Midbrain (tissue), 1 donor: Measurements from ENCODE around the gene ATP6V0E2.

Source experiments
- DNase-seq: peaks from one replicate; lab custom pipeline; 2025; lab: John Stamatoyannopoulos, UW

The ATP6V0E2 gene

DNA sequence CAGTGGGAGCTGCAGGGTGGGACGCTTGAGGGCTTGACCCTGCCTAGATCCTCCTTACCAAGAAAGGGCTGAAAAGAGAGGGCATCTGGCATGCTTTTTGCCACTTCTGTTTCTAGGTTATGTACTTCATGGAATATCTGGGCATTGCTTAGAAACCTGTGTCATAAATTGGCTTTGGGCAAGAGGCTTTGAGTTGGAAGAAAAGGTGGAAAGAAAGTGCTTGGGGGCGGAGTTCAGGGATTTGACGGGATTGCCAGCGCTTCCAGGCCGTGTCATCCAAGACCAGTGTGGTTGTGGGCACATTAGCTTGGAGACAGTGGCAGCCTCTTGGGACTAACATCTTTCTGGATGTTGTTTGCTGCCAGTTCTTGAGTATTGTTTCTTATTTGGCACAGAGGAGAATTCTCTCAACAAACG is 34.8 kb upstream of the ATP6V0E2 start:
- peak; percentile 6 for DNase-seq

DNA sequence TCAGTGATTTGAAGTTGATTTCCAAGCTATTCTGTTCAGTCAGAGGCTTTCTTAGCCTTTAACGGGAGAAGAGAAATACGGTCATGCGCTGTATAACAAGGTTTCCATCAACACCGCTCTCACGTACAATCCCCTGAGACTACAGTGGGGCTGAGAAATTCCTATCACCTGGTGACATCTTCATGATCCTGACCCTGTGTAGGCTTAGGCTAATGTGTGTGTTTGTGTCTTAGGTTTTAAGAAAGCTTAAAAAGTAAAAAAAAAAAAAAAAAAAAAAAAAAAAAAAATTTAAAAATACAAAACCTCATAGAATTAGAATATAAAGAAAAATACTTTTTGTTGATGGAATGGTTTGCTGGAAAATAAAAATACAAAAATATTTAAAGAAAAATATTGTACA is 33.8 kb upstream of the ATP6V0E2 start:
- no peak for DNase-seq

DNA sequence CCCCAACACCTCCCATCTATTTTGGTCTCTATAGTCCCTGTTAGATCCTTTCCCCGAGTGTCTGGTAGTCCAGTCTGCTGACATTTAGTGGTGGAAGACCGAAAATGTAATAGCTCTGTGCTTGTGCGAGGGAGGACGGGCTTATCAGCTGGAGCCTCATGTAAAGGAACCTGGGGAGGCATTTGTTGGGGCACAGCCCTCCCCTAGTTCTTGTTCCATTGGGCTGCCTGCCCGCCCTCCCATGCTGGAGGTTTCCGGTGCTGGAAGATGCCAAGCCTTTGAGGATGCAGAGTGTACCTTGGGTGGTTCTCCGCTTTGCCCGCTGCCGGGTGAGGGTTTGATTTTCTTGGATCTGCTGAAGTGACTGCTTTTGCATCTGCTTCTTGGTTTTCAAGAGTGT is 30.2 kb upstream of the ATP6V0E2 start:
- no peak for DNase-seq

DNA sequence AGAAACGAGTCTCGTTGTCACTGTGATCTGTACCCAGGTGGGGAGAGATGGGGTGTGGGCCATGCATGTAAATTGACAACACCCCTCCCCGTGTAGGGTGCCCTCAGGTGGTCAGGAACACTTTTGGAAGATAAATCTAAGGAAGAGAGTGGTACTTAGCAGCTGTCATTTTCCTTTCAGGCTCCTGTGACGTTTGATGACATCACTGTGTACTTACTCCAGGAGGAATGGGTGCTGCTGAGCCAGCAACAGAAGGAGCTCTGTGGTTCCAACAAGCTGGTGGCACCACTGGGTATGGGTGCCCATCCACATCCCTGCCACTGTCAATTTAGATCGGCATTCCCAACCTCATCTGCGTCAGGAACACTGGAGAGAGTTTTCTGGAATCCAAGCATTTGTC is 29.3 kb upstream of the ATP6V0E2 start:
- no peak for DNase-seq

DNA sequence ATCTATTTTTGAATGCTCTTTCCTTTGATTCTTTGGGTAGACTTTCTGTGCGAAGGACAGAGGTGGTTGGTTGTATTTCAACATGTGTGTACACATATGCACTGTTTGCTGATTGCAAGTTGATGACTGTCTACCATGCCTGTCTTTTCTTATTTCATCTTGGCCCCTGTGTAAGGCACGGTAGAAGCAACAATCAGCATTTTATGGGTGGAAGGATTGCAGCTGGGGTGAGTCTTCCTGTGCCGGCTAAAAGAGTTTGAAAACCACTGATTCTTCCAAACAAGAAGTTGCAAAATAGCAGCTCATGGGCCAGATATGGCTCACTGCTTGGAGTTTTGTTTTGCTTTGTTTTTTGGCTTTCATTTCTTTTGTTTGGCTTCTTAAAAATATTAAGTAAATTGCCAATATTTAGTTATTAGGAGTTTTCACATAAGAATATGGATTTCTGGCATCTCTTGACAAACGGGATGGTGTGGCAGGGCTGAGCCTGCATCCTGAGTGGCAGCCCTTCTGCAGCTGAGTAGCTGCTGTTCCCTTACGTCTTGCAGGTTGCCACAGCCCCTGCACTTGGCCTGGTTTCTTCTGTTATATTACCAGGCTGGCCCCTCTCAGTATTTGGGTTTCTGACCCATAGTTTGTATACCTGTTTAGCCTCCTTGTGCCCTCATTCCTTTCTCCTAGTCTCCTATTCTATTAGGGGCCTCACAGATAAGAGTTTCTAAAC is 28.4 kb upstream of the ATP6V0E2 start:
- no peak for DNase-seq

DNA sequence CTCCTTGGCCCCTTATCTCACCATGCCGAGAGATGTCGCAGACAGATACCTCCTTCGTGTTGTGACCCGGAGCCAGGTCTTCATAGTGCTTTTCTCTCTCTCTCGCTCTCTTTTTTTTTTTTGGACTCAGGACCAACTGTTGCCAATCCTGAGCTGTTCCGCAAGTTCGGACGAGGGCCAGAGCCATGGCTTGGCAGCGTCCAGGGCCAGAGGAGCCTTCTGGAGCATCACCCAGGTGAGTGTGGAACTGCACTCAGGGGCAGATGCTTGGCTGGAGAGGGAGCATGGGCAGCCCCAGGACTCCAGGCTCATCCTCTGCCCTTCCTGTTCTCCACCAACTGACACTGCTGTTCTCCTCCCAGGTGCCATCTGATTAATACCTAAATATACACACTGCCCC is 27.7 kb upstream of the ATP6V0E2 start:
- no peak for DNase-seq

DNA sequence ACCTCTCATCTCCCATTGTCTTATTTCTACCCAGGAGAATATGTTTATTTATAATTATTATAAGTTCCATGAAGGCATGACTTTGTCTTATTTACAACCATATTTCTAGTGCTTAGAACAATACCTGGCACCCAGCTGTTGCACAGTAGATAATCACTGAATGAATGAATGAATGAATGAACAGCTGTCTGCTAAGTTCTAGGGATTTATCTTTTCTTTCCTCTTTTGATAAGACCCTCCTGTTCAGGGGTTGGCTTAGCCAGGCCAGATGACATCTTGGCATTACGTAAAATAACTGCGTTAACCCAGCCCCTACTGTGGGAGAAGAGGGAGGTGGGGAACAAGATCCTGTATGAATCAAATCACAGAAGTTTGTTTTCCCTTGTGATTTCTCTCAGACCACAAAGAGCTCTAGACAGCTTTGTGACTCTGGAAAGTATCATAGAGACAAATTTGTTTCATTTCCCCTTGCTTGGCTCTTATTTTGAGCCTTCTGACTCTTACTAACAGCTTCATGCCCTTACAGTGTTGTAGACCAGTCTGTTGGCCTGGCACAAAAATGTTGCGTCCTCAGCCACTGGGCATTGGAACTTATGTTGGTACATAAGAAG is 27.2 kb upstream of the ATP6V0E2 start:
- DNase-seq = no peak

DNA sequence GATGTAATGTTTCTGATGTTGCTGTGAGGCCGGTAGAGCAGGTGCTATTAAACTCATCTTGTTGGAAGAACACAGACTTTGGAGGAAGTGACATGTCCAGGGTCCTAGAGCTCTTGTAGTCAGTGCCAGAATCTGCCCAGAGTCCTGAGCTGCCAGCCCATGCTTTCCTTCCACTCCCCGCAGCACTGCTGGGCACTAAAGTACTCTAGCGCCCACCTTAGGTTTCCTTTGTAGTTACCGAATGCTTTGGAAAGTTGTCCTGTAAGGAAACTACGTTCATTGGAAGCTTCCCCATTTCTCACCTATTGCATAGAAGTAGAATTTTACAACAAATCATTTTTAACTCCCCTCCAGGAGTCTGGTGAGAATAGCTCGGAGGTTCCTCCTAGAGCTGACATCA is 24.6 kb upstream of the ATP6V0E2 start:
- no peak for DNase-seq

DNA sequence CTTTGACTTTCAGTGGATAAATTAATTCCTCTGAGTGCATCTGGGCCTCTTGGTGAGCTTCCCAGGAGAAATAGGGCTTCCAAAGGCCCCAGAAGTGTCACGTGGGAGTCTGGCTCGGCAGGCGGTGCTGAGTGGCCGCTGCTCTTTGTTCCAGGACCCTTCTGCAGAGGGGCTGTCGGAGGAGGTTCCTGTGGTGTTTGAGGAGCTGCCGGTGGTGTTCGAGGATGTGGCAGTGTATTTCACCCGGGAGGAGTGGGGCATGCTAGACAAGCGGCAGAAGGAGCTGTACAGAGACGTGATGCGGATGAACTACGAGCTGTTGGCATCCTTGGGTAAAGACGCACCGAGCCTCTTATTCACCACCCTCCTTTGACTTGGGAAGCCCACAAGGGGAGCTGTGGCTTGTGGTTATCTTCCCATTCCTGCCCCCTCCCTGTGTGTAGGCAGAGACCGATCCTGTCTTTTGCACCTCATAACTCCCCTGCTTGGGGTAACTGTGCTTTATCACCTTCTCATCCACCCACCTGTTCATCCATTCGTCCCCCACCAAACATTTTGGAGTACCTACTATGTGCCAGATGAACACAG is 23.7 kb upstream of the ATP6V0E2 start:
- DNase-seq = peak; percentile 32

DNA sequence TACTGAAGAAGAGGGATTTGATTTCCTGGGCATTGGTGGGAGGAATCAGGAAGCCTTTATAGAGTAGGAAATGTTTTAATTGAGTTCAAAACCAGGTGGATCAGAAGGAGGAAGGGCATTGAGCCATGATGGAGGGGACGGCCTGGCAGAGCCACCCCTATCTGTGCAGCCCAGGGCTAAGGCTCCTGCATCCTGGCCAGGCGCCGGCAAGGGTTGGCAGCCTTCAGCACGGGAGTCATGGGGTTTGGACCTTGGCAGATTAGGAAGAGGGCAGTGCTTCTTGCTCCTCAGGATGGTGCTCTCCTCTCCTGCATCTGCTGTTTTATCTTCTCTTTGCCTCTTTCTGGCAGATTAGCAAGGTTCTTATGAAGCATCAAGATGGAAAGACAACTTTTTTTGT is 23.1 kb upstream of the ATP6V0E2 start:
- DNase-seq = peak; percentile 22

DNA sequence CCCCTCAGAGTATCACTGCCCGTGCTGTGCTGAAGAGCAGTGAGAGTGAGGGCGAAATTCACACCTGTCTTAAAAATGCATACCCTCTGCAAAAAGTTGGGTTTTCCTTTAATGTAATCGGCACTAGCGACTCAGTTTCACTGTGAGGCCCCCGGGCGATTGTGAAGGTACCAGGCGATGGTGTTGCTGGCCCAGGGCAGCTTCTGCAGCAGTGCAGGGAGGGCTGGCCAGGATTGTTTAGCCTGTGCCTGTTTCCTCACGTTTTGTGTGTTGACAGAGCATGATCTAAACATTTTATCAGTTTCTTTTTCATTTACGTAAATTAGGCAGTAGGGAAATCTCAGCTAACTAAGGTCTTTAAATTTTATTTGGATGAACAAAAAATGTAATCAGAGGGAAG is 22.3 kb upstream of the ATP6V0E2 start:
- no peak for DNase-seq

DNA sequence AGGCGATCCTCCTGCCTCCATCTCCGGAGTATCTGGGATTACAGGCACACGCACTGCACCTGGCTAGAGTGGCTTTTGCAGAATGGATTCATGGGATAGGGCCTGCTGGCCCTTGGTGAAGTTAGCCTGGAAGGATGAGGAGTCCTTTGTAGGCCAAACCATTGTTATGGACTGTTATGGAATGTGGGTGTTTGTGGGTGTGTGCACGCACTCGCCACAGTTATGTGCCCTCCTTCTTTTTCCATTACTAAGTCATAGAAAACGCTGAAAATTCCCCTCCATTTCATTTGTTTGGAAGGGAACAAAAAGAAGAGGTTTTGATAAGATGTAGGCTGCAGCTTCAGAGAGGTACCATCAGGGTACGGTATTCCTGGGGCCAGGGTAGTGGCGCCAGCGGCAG is 20.6 kb upstream of the ATP6V0E2 start:
- DNase-seq = no peak

DNA sequence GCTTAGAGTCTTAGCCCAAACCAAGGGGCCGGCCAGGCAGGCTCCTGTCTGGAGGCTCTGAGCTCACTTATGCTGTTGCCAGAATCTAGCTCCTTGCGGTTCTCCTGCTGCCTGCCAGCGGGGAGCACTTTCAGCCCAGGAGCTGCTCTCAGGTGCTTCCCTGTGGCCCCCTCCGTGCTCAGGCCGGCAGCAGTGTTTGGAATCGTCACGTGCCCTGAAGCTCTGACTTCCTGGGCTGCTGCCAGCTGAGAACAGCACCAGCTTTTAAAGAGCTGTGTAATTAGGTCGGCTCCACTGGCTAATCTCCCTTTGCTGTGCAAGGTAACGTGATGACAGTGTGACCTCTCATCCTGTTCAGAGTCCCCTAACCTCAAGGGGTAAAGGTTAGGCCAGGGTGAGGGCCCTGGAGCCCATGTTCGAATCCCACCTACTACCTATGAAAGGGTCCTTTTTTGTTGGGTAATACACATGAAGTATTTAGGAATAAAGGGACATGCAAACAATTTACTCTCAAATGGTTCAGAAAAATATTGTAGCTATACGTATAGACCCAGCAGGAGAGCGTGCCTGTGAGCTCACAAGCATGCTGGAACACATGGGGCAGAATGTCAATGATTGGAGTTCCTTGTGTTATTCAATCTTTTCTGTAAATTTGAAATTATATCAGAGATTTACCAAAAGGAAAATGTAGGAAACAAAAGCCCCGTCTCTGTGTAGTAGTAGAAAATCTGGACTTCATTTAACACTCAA is 19.0 kb upstream of the ATP6V0E2 start:
- DNase-seq = peak; percentile 57

DNA sequence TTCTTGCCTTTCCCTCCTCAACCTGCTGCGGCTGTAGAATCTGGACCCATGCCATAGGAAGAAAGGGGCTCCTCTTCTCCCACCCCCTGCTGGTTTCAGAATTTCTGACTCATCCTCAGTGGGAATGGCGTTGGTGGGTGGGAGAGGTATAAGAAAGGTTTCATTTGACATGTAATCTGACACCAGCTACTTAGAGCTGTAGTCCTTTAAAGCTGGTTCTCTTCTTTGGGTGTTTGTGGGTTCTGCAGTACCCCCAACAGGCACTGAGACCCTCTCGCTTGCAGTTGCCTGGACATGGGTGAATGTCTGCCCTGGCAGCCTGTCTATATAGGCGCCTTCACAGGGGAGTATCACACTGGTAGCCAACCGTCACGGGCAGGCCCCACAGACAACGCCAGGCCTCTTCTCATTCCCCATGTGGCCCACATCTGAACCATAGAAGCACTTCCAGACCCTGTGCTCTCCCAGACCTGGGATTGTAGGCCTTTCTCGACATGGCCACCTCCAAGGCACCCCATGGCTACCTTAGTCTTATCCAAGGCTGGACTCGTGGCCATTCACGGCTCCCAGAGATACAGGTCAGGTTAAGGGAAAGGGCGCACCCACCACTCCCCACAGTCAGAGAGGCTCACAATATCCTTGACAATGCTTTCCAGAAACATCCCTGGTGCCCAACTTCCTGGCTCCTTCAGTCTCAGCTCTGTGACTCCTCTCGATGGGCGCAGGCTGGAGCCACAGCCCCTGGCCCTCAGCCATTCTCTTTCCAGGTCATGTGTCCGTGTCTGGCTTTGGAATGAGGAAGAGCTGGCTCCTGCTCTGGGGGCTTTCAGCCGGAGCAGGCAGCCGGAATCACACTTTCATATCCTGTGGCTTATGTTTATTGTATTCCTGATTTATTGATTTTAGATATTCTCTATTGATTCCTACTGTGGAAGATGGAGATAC is 18.1 kb upstream of the ATP6V0E2 start:
- no peak for DNase-seq

DNA sequence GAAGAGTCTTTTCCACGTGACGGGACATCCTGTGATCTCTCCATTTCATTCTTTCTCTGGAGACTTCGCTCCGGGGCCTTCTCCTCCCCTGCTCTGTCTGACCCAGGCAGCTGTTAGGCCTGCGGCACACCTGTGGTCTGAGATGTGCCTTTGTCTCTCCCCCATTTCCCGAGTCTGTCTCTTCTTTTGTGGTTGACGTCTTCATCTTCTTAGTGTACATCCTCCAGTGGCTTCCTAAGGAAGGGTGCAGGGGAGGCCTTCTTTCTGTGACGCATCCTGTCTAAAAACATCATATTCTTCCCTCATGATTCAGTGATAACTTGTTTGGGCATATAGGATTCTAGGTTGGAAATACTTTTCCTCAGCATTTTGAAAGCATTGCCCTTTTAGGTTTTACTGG is 17.2 kb upstream of the ATP6V0E2 start:
- no peak for DNase-seq

DNA sequence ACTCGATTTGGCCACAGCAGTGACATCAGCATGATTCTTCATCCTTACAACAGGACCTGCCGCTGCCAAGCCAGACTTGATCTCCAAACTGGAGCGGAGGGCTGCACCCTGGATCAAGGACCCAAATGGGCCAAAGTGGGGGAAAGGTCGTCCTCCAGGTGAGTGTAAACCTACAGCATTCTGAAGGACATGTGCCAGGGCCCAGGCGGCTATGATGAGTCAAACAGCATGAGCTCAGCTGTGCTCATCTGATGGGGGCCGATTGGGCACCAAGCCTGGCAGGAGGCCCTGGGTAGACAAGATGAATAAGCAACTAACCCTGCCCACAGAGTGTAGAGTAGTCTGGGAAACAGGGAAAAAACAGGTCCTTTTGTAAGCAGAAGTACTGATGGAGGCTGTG is 14.4 kb upstream of the ATP6V0E2 start:
- no peak for DNase-seq

DNA sequence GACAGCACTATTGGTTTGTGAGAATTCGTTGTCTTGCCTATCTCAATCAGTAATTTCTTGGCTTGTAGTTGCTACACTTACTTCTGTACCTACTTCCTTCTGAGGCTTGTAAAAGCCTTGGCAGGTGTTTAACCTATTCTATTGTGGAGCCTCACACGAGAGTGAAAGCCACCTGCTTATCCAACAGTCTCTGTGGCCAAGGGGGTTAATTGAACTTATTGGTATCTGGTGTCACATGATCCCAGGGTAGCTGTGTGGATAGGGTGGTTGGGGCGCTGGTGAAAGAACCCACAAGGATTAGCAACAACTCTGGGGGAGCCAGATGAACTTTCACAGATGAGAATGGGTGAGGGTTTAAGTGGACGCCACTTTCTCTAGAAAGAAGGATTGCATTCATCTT is 13.9 kb upstream of the ATP6V0E2 start:
- no peak for DNase-seq

DNA sequence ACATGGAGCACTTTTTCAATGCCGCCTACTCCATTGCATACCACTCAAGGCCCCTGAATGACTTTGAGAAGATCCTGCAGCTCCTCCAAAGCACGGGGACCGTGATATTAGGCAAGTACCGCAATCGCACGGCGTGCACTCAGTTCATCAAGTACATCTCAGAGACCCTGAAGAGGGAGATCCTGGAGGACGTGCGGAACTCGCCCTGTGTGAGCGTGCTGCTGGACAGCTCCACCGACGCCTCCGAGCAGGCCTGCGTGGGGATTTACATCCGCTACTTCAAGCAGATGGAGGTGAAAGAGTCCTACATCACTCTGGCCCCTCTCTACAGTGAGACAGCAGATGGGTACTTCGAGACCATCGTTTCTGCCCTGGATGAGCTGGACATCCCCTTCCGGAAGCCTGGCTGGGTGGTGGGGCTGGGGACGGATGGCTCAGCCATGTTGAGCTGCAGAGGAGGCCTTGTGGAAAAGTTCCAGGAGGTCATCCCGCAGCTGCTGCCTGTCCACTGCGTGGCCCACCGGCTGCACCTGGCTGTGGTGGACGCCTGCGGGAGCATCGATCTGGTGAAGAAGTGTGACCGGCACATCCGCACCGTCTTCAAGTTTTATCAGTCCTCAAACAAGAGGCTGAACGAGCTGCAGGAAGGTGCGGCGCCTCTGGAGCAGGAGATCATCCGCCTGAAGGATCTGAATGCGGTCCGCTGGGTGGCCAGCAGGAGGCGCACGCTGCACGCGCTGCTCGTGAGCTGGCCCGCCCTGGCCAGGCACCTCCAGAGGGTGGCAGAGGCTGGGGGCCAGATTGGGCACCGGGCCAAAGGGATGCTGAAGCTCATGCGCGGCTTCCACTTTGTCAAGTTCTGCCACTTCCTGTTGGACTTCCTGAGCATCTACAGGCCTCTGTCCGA is 12.7 kb upstream of the ATP6V0E2 start:
- DNase-seq = no peak

DNA sequence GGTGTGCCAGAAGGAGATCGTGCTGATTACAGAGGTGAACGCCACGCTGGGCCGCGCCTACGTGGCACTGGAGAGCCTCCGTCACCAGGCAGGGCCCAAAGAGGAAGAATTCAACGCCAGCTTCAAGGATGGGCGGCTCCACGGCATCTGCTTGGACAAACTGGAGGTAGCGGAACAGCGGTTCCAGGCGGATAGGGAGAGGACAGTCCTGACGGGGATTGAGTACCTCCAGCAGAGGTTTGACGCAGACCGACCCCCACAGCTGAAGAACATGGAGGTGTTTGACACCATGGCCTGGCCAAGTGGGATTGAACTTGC is 12.1 kb upstream of the ATP6V0E2 start:
- no peak for DNase-seq

DNA sequence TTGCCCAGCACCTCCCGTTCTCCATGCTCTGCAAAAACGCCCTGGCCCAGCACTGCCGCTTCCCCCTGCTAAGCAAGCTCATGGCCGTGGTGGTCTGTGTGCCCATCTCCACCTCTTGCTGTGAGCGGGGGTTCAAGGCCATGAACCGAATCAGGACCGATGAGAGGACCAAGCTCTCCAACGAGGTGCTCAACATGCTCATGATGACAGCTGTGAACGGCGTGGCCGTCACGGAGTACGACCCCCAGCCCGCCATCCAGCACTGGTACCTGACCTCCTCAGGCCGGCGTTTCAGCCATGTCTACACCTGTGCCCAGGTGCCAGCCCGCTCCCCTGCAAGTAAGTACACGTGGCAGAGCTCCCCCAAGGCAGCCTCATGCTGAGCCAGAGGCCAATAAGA is 11.6 kb upstream of the ATP6V0E2 start:
- DNase-seq = no peak

DNA sequence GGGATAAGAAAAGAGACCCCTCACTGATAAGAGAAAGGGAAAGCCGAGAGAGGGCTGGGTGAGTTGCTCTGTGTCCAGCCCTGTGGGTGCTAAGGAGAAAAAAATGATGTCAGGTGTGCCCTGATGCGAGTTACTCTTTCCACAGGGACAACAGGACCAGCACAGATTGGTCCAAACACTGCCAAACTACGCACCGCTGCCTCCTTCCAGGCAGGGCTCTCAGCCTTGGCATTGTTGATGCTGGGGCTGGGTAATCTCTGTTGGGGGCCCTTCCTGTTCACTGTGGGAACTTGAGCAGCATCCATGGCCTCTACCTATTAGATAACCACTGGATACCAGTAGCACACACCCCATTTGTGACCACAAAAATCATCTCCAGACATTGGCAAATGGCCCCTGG is 10.3 kb upstream of the ATP6V0E2 start:
- DNase-seq = no peak
